GM18519 (cell line): Measurements from ENCODE around the gene RPL38.

Experiments used
- ATAC-seq: cut with Tn5 transposase; IDR thresholded peaks from one replicate; pipeline ENCODE4 v1.9.1; 2021; ENCODE audit warnings: mild to moderate bottlenecking, moderate library complexity; ENCODE audit not compliant: unreplicated experiment, low FRiP score

RPL38 gene

DNA sequence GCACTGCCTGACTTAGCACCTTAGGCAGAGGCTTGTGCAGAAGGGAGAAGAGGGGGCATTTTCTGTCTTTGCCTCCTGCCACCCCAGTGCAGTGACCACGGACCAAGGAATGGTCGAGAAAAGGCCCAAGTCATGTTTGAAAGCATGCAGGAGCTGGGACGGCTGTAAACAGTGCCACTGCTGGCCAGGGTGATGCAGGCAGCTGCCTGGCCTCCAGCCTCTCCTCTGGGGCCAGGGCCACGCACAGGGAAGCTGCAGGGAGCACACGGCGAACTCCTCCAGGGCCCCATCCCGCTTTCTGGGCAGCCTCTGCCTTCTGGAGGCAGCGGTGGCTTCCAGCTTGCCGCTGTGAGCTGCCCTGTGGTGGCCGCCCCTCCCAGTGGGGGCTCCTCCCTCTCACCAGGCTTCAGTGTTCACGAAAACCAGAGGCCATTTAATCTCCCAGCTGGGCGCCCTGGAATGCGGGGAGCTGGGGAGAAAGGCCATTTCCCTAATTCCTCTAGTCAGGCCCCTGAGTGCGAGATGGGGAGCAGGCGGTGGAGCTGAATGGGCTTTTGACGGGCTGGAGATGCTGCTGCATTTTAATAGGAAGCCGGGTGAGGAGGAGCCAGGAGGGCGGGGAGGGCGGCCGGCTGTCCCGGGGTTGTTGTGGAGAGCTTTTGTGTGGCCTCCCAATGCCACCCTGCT is 41.8 kb downstream of the RPL38 start:
- no peak for ATAC-seq

DNA sequence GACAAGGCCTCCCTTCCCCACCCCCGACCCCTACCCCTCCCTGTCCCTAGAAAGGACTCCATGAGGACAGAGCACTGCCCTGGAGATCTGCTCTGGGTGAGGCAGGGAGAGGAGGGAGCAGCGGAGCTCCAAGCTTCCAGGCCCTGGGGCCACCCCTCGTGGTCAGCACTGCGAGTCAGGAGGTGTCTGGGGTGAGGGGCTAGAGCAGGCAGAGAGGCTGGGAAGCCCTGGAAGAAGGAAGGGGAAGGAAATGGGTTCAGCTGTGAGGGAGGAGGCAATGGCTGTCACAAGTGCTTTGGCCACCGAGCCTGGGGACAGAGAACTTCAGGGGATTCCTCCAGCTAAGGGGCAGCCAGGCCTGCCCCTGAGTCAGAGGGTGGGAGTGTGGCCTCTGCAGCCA is 42.4 kb downstream of the RPL38 start:
- ATAC-seq = no peak

DNA sequence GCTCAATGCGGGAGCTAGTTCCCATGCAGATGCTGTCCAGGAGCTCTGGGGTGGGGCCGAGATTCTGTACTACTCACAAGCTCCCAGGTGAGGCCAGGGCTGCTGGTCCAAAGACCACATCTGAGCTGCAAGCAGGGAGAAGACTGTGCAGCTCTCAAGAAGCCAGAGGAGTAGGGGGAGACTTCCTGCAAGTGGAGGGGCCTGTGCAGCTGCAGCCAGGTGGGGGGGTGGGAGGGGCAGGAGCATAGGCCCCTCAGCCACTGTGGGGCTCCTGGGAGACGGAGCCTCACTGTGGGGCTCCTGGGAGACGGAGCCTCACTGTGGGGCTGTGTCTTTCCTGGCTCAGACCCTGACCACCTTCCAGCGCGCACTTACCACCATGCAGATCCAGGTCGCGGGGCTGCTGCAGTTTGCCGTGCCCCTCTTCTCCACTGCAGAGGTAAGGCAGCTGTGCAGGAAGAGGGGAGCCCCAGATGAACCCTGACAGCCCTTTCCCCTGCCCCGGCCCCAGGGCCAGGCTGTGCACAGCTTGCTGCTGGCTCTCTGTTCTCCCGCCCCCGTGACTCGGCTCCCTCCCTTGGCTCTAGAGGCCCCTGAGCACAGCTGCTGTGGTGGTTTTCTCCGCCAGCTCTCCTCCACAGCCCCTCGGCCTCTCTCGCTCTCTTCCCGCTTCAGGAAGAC is 46.3 kb downstream of the RPL38 start:
- no peak for ATAC-seq

DNA sequence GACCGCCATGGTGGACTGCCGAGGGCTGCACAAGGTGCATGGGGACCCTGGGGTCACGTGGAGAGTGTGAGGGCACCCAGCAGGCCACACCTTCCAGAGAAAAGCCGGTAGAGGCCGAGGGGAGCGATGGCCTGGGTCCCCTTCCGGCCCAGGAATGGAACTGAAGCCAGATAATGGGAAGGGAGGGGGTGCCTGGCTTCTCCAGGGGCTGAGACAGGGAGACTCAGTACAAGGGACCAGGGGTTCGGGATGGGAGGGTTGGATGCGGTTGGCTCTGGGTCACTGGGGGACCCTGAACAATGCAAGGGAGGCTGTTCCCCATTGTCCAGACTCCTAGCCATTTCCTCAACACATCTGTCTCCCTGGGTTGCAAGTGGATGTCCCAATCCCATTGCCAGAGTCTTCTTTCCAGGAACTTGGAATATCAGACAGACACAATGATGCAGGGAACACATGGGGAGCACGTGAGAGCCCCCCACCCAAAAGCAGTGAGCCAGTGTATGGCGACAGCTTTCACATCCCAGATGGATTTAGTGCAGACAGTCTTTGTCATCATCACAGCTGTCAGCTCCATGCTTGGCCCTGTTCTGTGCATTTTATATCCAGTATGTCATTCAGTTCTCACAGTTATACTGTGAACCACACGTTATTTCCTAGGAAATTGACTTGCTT is 47.0 kb downstream of the RPL38 start:
- ATAC-seq = no peak

DNA sequence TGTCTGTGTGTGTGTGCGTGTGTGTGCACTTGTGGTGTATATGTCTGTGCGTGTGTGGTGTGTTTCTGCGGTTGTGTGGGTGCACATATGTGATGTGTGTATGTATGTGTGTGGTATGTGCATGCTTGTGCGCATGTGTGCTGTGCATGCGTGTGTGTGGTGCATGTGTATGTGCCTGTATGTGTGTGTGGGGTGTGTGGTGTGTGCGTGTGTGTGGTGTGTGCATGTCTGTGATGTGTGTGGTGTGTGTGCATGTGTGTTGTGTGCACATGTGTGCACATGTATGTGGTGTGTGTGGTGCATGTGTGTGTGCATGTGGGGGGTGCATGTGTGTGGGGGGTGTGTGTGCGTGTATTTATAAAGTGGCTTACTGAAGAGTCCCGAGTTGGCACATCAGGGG is 47.6 kb downstream of the RPL38 start:
- no peak for ATAC-seq

DNA sequence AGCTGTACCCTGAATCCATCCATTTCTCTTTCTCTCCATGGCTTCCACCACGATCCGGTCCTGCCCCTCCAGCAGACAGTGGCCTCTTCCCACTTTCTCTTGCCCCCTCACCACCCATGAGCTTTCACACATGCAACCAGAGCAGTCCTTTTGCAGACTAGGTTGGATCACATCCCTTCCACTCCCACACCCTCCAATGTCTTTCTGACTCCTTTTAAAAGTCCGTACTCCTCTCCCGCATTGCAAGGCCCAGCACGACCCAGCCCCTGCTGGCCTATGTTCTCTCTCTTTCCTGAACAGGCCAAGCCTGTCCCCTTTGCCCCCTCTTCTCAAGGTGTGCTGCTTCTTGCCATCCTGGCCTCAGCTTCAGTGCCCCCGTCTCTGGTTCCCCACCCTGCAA is 48.1 kb downstream of the RPL38 start:
- no peak for ATAC-seq

DNA sequence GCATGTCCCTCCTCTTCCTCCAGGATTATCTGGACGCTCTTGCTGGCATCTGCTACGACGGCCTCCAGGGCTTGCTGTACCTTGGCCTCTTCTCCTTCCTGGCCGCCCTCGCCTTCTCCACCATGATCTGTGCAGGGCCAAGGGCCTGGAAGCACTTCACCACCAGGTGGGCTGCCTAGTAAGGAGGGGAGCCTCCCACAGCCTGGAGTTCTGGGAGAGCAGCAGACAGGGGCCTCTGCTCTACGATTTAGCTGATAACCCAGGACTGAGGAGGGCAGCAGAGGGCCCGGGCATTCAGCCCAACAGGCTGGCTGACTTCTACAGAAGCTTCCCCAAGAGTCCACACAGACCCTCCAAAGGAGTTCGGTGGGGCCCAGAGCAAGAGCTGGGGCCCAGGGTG is 48.7 kb downstream of the RPL38 start:
- no peak for ATAC-seq

DNA sequence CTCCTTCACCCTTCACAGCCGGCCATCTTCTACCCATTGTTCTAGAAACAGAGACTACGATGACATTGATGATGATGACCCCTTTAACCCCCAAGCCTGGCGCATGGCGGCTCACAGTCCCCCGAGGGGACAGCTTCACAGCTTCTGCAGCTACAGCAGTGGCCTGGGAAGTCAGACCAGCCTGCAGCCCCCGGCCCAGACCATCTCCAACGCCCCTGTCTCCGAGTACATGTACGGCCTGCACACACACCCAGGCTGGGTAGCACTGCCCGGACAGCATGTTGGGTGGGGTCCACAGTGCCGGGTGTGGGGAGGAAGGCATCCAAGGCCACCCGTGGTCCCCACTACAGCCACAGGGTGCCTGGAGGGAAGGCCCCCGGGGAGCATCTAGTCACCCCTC is 49.6 kb downstream of the RPL38 start:
- no peak for ATAC-seq

DNA sequence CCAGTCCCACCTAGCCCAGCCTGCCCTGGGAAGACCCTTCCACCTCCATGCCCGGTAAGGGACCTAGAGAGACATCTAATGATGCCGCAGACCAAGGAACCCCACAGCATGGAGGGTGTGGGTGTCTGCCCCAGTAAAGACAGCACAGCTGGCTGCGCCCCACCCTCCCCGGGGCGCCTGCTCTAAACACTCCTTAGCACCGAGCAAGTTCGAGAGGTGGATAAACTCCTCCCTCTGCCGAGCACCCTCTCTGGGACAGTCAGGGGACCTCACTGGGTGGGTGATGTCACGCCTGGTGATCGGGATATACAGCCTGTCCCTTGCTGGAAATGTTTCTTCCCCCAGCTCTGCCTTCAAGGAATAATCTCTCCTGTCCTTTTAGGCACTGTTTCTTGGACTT is 53.8 kb downstream of the RPL38 start:
- ATAC-seq = no peak

DNA sequence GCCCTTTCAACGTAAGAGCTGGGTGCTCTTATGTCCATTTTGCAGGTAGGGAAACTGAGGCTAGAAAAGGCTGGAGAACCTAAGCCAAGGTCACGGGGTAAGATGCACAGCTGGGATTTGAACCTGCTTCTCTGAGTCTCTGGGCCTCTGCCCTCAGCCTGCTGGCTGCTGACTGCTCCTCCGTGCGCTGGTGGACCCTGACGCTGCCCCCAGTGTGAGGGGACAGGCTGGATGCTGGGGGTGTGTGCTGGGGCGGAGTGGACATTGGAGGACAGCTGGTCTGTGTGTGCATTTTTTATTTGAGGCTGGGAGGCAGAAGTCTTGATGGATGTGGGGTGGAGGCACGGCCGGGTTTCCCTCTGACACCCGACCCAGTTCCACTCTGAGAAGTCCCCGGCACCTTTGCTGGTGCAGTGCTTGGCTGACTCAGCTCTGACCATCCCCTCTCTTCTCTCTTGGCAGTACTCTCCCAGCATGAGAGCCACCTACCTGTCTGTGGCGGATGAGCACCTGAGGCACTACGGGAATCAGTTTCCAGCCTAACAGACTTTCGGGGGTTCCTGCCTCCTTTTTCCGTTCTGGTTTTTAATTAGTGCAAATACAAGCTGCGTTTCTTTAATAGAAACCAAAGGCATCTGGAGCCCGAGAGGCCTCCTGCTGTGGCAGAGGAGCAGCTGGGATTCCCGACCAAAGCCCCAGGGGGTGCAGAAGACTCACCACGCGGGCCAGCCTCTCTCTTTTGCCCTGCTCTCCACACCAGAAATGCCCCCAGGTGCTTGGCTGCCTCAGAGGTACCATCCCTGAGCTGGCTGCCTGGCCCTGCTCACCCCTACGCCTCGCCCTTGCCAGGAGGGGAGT is 56.4 kb downstream of the RPL38 start:
- ATAC-seq = no peak
